ENCODE measurements around the gene UNC45B. TPM values are rescaled to one million over a fixed set of nuclear protein-coding genes. Genes with fewer than 3 reads are reported as not detected.
"Not testable (repeated sequence)": the region's sequence is repeated elsewhere in the genome, so short reads cannot be mapped to it uniquely, and the experiment has no call there.

The UNC45B gene
- total RNA-seq, 1 donor from 2014 or later: 1.9 TPM

GRCh38 chr17:35222452-35222851 lies 74.8 kb downstream of the UNC45B start:
- H3K9me3 Mint-ChIP-seq (ENCODE audit: unreplicated experiment): no peaks in the 10 kb centered on the region
- H3K4me3 Mint-ChIP-seq (ENCODE audit: unreplicated experiment): no peak overlapping the region
- no peak overlapping the region for H3K27ac Mint-ChIP-seq (ENCODE audit: unreplicated experiment)
- H3K27me3 Mint-ChIP-seq (ENCODE audit: unreplicated experiment): peaks cover 2% of the 10 kb centered on the region
- DNase-seq (ENCODE audit: low spot score): no peak
- no peak for TF ChIP-seq CTCF (IDR thresholded peaks at IDR 0.05; ENCODE audit: unreplicated experiment)
- H3K36me3 Mint-ChIP-seq (ENCODE audit: low read depth, unreplicated experiment): no peaks in the 10 kb centered on the region
- H3K4me1 Mint-ChIP-seq (ENCODE audit: unreplicated experiment): peaks cover 10% of the 10 kb centered on the region

- no peaks in the 10 kb centered on the region for H3K36me3 Mint-ChIP-seq (ENCODE audit: low read depth, unreplicated experiment)
Observed at GRCh38 chr17:35224436-35224835, 76.8 kb downstream of the UNC45B start.

GRCh38 chr17:35227546-35227945 lies 79.9 kb downstream of the UNC45B start:
- H3K36me3 Mint-ChIP-seq (ENCODE audit: low read depth, unreplicated experiment): no peaks in the 10 kb centered on the region
- peaks cover 2% of the 10 kb centered on the region for H3K27me3 Mint-ChIP-seq (ENCODE audit: unreplicated experiment)
- H3K27ac Mint-ChIP-seq (ENCODE audit: unreplicated experiment): no peak overlapping the region
- H3K4me3 Mint-ChIP-seq (ENCODE audit: unreplicated experiment): no peak overlapping the region
- H3K4me1 Mint-ChIP-seq (ENCODE audit: unreplicated experiment): peaks cover 10% of the 10 kb centered on the region
- DNase-seq (ENCODE audit: low spot score): no peak
- no peaks in the 10 kb centered on the region for H3K9me3 Mint-ChIP-seq (ENCODE audit: unreplicated experiment)
- TF ChIP-seq CTCF (IDR thresholded peaks at IDR 0.05; ENCODE audit: unreplicated experiment): no peak

More at GRCh38 chr17:35224436-35224835, 76.8 kb downstream of the UNC45B start:
- DNase-seq (ENCODE audit: low spot score): no peak
- Mint-ChIP-seq H3K27ac (ENCODE audit: unreplicated experiment) (no peak overlapping the region), H3K9me3 (ENCODE audit: unreplicated experiment) (no peaks in the 10 kb centered on the region), H3K4me1 (ENCODE audit: unreplicated experiment) (no peaks in the 10 kb centered on the region), H3K4me3 (ENCODE audit: unreplicated experiment) (no peak overlapping the region), H3K27me3 (ENCODE audit: unreplicated experiment) (peaks cover 2% of the 10 kb centered on the region)
- TF ChIP-seq CTCF (IDR thresholded peaks at IDR 0.05; ENCODE audit: unreplicated experiment): no peak

- Mint-ChIP-seq H3K27me3 (ENCODE audit: unreplicated experiment) (no peaks in the 10 kb centered on the region), H3K27ac (ENCODE audit: unreplicated experiment) (no peak overlapping the region), H3K9me3 (ENCODE audit: unreplicated experiment) (no peaks in the 10 kb centered on the region), H3K36me3 (ENCODE audit: low read depth, unreplicated experiment) (no peaks in the 10 kb centered on the region), H3K4me3 (ENCODE audit: unreplicated experiment) (no peak overlapping the region), H3K4me1 (ENCODE audit: unreplicated experiment) (peaks cover 10% of the 10 kb centered on the region)
- no peak for DNase-seq (ENCODE audit: low spot score)
- no peak for TF ChIP-seq CTCF (IDR thresholded peaks at IDR 0.05; ENCODE audit: unreplicated experiment)
Observed at GRCh38 chr17:35229638-35230037, 82.0 kb downstream of the UNC45B start.

- not testable (repeated sequence) for DNase-seq (ENCODE audit: low spot score); H3K36me3 Mint-ChIP-seq (ENCODE audit: low read depth, unreplicated experiment); H3K9me3 Mint-ChIP-seq (ENCODE audit: unreplicated experiment); H3K4me3 Mint-ChIP-seq (ENCODE audit: unreplicated experiment); H3K27me3 Mint-ChIP-seq (ENCODE audit: unreplicated experiment); H3K4me1 Mint-ChIP-seq (ENCODE audit: unreplicated experiment); H3K27ac Mint-ChIP-seq (ENCODE audit: unreplicated experiment)
Observed at GRCh38 chr17:35234315-35234714, 86.7 kb downstream of the UNC45B start.

- H3K9me3 Mint-ChIP-seq (ENCODE audit: unreplicated experiment): no peaks in the 10 kb centered on the region
- TF ChIP-seq CTCF (IDR thresholded peaks at IDR 0.05; ENCODE audit: unreplicated experiment): no peak
- no peak overlapping the region for H3K4me3 Mint-ChIP-seq (ENCODE audit: unreplicated experiment)
- H3K27ac Mint-ChIP-seq (ENCODE audit: unreplicated experiment): no peak overlapping the region
- DNase-seq (ENCODE audit: low spot score): no peak
- H3K27me3 Mint-ChIP-seq (ENCODE audit: unreplicated experiment): peaks cover 4% of the 10 kb centered on the region
- H3K36me3 Mint-ChIP-seq (ENCODE audit: low read depth, unreplicated experiment): no peaks in the 10 kb centered on the region
- peaks cover 7% of the 10 kb centered on the region for H3K4me1 Mint-ChIP-seq (ENCODE audit: unreplicated experiment)
Observed at GRCh38 chr17:35235289-35235688, 87.7 kb downstream of the UNC45B start.
